ENCODE results near the gene FOXL2NB.

FOXL2NB gene

GRCh38 chr3:138939561-138940241, 7.3 kb upstream of the FOXL2NB start:
- no peak overlapping the region for H3K4me3 Mint-ChIP-seq
- peaks cover 73% of the 10 kb centered on the region for H3K27me3 Mint-ChIP-seq
- H3K27ac Mint-ChIP-seq, result no peak overlapping the region

GRCh38 chr3:138940446-138940845, 6.6 kb upstream of the FOXL2NB start:
- Mint-ChIP-seq H3K4me3 (no peak overlapping the region), H3K27ac (no peak overlapping the region), H3K4me1 (peaks cover 56% of the 10 kb centered on the region), H3K9me3 (no peaks in the 10 kb centered on the region), H3K36me3 (peaks cover 1% of the 10 kb centered on the region), H3K27me3 (peaks cover 73% of the 10 kb centered on the region)

More at GRCh38 chr3:138939561-138940241, 7.3 kb upstream of the FOXL2NB start:
- Mint-ChIP-seq H3K4me1 (peaks cover 49% of the 10 kb centered on the region), H3K36me3 (no peaks in the 10 kb centered on the region), H3K9me3 (no peaks in the 10 kb centered on the region)

GRCh38 chr3:138941259-138941885, 5.6 kb upstream of the FOXL2NB start:
- H3K36me3 Mint-ChIP-seq, result peaks cover 1% of the 10 kb centered on the region
- H3K27ac Mint-ChIP-seq, result no peak overlapping the region
- H3K4me1 Mint-ChIP-seq, result peaks cover 51% of the 10 kb centered on the region

GRCh38 chr3:138942271-138942670, 4.7 kb upstream of the FOXL2NB start:
- H3K9me3 Mint-ChIP-seq, result no peaks in the 10 kb centered on the region
- H3K4me3 Mint-ChIP-seq, result no peak overlapping the region
- peaks cover 65% of the 10 kb centered on the region for H3K27me3 Mint-ChIP-seq
- no peak overlapping the region for H3K27ac Mint-ChIP-seq
- H3K36me3 Mint-ChIP-seq, result peaks cover 1% of the 10 kb centered on the region
- H3K4me1 Mint-ChIP-seq, result peaks cover 42% of the 10 kb centered on the region

More at GRCh38 chr3:138941259-138941885, 5.6 kb upstream of the FOXL2NB start:
- Mint-ChIP-seq H3K9me3 (no peaks in the 10 kb centered on the region), H3K4me3 (no peak overlapping the region), H3K27me3 (peaks cover 70% of the 10 kb centered on the region)

GRCh38 chr3:138942861-138943623, 4.0 kb upstream of the FOXL2NB start:
- Mint-ChIP-seq H3K4me3 (no peak overlapping the region), H3K4me1 (peaks cover 35% of the 10 kb centered on the region), H3K36me3 (peaks cover 1% of the 10 kb centered on the region), H3K9me3 (no peaks in the 10 kb centered on the region), H3K27me3 (peaks cover 66% of the 10 kb centered on the region), H3K27ac (no peak overlapping the region)

- Mint-ChIP-seq H3K27ac (no peak overlapping the region), H3K4me3 (peak overlapping the region; percentile 49), H3K4me1 (peaks cover 28% of the 10 kb centered on the region), H3K27me3 (peaks cover 67% of the 10 kb centered on the region), H3K36me3 (peaks cover 1% of the 10 kb centered on the region), H3K9me3 (no peaks in the 10 kb centered on the region)
Observed at GRCh38 chr3:138943724-138944653, 3.0 kb upstream of the FOXL2NB start.

GRCh38 chr3:138944654-138944928, 2.4 kb upstream of the FOXL2NB start:
- Mint-ChIP-seq H3K4me1 (peaks cover 32% of the 10 kb centered on the region), H3K4me3 (peak overlapping the region; percentile 91), H3K27ac (no peak overlapping the region), H3K36me3 (peaks cover 1% of the 10 kb centered on the region), H3K27me3 (peaks cover 71% of the 10 kb centered on the region), H3K9me3 (no peaks in the 10 kb centered on the region)

GRCh38 chr3:138944929-138945708, 1.9 kb upstream of the FOXL2NB start:
- peaks cover 1% of the 10 kb centered on the region for H3K36me3 Mint-ChIP-seq
- peaks cover 33% of the 10 kb centered on the region for H3K4me1 Mint-ChIP-seq
- peak overlapping the region; percentile 55 for H3K27ac Mint-ChIP-seq
- H3K9me3 Mint-ChIP-seq, result no peaks in the 10 kb centered on the region
- H3K27me3 Mint-ChIP-seq, result peaks cover 69% of the 10 kb centered on the region
- H3K4me3 Mint-ChIP-seq, result peak overlapping the region; percentile 91

- Mint-ChIP-seq H3K27ac (no peak overlapping the region), H3K4me1 (peaks cover 39% of the 10 kb centered on the region), H3K4me3 (peak overlapping the region; percentile 91), H3K36me3 (peaks cover 1% of the 10 kb centered on the region), H3K9me3 (no peaks in the 10 kb centered on the region), H3K27me3 (peaks cover 68% of the 10 kb centered on the region)
Observed at GRCh38 chr3:138945709-138946662, 1.0 kb upstream of the FOXL2NB start.

- Mint-ChIP-seq H3K27ac (peak overlapping the region; percentile 1), H3K4me3 (peak overlapping the region; percentile 80), H3K9me3 (no peaks in the 10 kb centered on the region), H3K27me3 (peaks cover 56% of the 10 kb centered on the region), H3K36me3 (peaks cover 1% of the 10 kb centered on the region), H3K4me1 (peaks cover 39% of the 10 kb centered on the region)
Observed at GRCh38 chr3:138947495-138948121, 591 bp downstream of the FOXL2NB start.

- H3K36me3 Mint-ChIP-seq, result peaks cover 1% of the 10 kb centered on the region
- no peaks in the 10 kb centered on the region for H3K9me3 Mint-ChIP-seq
- peaks cover 37% of the 10 kb centered on the region for H3K4me1 Mint-ChIP-seq
- H3K27me3 Mint-ChIP-seq, result peaks cover 52% of the 10 kb centered on the region
- peak overlapping the region; percentile 23 for H3K4me3 Mint-ChIP-seq
- no peak overlapping the region for H3K27ac Mint-ChIP-seq
Observed at GRCh38 chr3:138948371-138949001, 1.5 kb downstream of the FOXL2NB start.

- Mint-ChIP-seq H3K9me3 (no peaks in the 10 kb centered on the region), H3K4me3 (no peak overlapping the region), H3K27me3 (peaks cover 50% of the 10 kb centered on the region), H3K4me1 (peaks cover 31% of the 10 kb centered on the region), H3K36me3 (peaks cover 1% of the 10 kb centered on the region), H3K27ac (no peak overlapping the region)
Observed at GRCh38 chr3:138949002-138949418, 2.0 kb downstream of the FOXL2NB start.

- H3K36me3 Mint-ChIP-seq, result peaks cover 1% of the 10 kb centered on the region
- H3K4me3 Mint-ChIP-seq, result peak overlapping the region; percentile 75
- H3K27me3 Mint-ChIP-seq, result peaks cover 44% of the 10 kb centered on the region
- H3K4me1 Mint-ChIP-seq, result peaks cover 26% of the 10 kb centered on the region
- no peak overlapping the region for H3K27ac Mint-ChIP-seq
- no peaks in the 10 kb centered on the region for H3K9me3 Mint-ChIP-seq
Observed at GRCh38 chr3:138949445-138950005, 2.5 kb downstream of the FOXL2NB start.
